CD4-positive, alpha-beta T cell treated with Interleukin-6 for 4 hours (primary cell): Measurements from ENCODE around the gene CHST11.

Experiments
- DNase-seq: peaks from one replicate; pipeline ENCODE4 v3.0.0-alpha.2; 2020; ENCODE audit warnings: mixed read lengths

The CHST11 gene

DNA sequence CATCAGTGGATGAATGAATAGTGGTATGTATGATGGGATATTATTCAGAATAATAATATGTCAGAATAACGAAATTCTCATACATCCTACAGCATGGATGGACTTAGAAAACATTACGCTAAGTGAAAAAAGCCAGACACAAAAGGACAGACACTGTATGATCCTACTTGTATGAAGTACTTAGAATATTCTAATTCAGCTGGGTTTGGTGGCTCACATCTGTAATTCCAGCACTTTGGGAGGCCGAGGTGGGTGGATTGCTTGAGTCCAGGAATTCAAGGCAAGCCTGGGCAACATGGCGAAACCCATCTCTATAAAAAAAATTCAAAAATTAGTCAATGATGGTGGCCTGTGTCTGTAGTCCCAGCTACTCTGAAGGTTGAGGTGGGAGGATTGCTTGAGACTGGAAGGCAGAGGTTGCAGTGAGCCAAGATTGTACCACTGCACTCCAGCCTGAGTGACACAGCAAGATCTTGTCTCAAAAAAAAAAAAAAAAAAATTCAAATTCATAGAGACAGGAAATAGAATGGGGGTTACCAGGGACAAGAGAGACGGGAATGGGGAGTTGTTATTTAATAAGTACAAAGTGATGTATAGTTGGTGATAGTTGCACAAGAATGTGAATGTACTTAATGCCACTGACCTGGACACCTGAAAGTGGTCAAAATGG is 132.3 kb downstream of the CHST11 start:
- DNase-seq = no peak

DNA sequence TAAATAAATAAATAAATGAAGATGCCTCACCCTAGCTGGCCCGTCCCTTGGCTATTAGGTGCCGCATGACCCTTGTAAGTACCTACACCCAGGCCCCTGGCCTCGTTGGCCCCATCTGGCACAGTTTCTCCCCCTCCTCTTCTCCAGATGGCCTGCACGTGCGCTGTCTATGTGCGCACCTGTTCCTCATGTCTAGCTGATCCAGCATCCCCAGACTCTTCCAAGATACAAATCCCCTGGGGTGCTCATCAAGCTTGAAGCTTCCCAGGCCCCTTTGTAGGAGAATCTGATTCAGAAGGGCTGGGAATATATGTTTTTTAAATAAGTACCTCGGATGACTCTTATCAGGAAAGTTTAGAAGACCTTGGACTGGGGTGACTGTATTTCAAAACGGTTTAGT is 133.3 kb downstream of the CHST11 start:
- no peak for DNase-seq

DNA sequence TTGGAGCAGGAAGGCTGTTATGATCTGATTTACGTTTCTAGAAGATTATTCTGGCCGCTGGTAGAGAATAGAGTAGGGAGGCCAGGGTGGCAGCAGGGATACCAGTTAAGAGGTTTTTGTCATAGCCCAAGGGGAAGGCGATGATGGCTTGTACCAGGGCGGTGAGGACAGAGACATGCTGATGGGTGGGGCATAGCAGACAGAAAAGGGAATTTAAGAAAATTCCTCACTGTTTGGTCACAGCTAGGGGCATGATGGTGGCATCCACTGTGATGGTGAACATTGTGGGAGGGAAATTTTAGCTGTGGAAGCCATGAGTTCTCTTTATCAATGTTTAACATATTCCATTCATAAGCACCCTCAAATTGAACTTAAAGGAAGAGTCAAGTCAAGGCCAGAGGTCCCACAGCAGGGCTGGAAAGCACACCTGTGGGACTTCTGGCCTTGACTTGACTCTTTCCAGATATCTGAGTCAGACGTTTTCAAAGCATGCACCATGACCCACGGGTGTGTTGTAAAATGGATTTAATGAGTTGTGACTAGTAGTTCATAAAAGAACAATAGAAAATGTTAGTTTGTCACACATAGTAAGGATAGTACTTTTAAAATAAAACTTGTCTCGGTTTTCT is 134.6 kb downstream of the CHST11 start:
- no peak for DNase-seq

DNA sequence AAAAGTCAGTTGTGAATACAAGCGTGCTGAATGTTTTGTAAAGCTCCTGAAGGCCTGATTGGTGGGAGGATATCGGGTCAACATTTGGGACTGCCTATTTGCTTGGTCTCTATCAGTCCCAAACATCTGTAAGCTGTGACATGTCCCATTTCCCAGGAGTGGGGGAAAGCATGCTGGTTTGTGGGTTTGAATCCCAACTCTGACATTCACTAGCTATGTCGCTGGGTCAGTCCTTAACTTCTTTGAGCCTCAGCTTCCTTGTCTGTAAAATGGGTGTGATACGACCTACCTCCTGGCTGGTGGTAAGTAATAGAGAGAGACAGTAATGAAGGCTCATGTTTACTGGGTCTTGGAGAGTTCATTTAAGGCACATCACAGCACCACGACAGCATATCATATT is 136.7 kb downstream of the CHST11 start:
- no peak for DNase-seq

DNA sequence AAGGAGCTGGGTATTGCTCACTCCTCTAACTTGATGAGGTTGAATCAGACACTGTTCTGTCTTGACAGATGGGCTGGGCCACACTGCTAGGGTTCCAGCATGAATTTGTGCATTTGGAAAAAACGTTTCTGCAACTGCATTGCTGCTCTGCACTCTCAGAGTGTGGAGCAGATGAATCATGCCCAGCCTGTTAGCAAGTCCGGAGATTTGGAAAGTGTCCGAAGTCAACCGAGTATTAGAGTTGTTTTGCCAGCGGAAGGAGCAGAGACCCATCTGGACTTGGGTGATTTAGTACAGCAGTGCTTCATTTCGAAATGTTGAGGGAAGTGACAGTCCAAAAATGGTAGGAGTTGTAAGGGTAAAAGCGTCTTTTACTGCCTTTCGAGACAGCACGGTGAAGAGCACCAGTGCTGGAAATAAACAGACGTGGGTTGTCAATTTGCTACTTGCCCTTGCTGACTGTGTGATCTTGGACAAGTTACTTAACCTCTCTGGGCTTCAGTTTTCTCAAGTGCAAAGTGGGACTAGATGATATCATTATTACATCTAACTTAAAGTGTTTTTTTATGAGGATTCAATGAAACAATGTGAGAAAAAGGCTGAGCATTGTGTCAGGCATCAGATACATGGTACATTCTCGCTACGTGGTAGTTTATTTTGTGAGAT is 139.5 kb downstream of the CHST11 start:
- no peak for DNase-seq

DNA sequence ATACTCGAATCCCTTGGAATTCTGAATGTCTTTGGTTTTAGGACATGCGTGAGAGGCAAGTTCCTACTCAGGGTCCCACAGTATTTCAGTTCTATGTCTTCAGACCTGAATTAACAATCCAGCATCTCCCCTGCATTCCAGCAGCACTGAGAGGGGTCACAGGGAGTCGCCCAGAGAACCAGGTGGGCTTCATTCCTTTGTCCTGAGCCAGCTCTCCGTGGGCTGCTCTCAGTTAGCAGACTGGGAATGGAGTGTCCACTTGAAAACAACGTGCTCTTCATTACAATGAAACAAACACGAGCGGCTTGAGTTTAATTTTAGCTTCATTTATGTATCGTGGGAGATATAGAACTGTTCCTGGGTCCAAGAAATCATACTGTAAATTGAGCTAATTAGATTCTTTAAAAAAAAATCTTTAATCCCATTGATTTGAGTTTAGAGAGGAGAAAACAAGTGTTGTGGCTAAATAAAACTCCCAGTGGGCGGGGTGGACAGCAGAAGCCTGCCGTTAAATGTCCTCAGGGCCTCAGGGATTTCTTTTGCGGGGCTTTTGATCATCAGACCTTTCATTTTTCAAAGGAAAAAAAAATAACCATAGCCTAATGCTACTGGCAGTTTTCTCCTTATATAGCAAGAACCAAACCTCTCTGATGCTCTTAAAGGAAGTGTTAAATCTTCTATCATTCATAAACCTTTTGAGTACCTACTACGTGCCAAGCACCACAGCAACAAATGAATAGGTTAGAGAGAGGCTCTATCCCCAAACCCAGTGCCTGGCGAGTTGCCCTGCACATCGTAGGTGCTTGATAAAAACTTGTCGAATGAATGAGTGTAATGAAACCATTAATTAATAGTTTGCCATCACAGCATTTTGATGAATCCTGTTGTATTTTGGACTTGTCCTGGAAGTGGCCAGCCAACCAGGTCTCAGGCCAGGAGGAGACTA is 140.4 kb downstream of the CHST11 start:
- no peak for DNase-seq

DNA sequence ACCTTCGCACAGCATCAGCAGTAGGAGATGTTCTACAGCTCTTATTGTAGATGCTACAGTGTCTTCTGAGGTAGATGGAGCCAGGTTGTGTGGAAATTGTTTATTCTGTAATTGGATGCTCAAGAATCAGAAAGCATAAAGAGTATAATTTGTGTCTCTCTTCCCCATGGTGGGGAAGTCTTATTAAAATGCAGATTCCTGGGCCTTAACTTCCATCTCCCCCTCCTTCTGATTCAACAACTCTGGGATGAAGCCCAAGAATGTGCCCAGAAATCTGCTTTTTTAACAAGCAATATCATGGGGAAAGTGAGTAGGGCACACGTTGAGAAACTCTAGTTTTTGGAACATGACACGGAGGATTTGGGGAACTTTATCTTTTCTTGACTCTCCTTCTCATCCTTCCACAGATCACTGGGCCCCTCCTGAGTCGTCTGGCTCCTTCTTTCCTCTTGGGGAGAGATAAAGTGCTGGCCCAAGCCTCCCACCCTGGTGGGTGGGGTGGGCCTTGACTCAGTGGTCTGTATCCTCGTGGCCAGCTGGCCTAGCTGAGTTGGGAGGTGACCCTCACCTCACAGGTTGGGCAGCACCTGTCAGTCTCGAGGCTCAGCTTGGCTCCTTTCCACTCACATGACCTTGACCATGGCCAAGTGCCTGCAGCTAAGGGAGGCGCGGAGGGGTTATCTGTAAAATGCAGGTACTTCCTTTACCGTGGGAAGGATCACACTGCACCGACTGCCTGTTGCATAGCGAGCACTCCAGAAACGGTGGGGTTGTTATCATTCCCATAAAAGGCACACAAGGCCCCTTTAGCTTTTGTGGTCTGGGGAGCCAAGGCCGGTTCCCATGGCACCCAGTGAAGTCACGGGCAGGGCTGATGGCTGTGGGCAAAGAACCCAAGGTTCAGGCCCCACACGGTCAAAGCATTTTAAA is 141.9 kb downstream of the CHST11 start:
- no peak for DNase-seq

DNA sequence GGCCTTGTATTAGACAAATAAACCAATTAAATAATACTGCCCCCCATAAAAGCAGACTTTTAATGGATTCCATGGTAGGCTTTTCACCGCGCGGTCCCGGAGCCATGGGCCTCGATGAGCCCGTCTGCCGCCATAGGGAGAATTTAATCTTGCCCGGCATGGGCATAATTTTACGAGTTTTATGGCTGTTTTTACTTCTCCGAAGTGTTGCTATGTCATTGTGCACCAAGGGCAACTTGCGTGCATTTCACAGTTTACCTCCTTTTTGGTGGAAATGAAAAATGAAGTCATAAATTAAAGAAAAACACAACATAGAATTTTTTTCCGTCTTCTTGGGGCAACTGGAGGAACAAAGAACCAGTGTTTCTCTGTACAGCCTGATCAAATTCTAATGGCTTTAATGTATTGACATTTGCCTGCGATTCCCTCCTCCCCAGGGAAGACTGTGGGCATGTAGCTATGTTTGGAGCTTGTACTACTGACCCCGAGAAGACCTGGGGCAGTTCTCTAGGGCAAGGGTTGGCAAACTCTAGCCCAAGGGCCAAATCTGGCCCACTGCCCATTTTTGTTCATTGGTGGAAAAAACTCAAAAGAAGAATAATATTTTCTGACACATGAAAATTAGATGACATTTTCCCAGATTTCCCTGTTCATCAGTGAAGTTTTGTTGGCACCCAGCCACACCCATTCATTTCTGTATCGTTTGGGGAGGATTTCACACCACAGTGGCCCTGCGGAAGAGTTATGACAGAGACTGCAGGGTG is 142.7 kb downstream of the CHST11 start:
- DNase-seq = no peak

DNA sequence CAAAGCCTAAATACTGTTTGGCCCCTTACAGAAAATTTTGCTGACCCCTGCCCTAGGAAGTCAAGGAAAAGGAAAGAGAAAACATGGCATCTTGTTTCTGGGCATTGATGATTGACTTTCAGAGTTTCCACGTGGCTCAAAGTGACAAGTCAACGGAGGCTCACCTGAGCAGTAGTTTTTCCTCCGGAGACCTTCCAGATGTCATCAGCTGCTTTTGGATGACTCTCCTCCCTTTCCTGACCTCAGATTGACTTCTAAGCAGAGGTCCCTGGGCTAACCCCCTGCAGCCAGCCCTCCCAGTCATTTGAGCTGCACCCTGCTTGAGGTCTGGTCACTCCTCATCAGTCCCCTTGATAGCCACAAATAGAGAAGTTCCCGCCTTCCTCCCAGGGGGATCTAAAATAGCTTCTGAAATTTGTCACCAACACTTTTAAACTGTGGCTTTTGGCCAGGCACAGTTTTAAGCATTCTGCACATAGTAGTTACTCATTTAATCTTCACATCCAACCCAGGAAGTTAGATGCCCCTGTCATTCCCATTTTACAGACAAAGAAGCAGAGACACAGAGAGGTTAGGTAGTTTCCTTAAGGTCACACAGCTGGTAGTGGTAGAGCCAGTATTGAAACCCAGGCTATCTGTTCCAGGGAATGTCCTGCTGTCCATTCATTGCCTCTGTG is 143.4 kb downstream of the CHST11 start:
- DNase-seq = no peak

DNA sequence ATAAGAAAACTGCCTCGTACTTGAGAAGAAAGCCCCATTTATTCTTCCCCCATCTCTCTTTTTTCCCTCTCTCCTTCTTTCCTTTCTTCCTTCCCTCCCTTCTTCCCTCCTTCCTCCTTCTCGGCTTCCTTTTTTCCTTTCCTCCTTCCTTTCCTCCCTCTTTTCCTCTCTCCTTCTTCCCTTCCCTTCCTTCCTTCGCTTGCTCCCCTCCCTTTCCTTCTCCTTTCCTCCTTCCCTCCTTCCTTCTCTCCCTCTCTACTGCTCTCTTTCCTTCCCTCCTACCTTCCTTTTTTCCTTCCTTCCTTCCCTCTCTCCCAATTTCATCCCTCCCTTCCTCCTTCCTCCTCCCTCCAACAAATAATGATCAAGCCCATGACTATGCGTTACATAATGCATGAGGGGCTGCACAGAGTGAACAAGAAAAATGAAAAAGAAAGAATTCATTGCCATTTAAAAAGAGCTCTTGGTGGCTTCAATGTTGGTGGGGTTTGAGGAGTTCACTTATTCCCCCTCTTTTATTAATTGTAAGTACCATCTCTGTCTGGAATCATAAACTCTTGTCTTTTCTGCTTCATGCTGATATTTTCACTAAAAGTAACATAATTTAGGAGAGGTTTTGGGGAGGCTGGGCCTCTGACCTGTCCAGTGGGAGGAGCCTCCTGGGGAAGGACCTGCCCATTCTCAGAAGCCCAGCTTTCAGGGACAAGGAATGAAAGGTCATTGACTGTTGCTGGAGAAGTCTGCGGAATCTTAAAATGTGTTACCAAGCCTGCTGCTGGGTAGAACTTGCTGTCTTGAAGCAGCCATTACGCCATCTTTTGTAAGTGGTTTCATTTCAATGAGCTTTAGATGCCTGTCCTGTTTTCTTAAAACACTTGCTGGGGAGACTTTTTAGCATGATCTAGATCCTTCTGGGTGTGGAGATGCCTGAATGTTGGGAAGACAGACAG is 144.3 kb downstream of the CHST11 start:
- DNase-seq = no peak

DNA sequence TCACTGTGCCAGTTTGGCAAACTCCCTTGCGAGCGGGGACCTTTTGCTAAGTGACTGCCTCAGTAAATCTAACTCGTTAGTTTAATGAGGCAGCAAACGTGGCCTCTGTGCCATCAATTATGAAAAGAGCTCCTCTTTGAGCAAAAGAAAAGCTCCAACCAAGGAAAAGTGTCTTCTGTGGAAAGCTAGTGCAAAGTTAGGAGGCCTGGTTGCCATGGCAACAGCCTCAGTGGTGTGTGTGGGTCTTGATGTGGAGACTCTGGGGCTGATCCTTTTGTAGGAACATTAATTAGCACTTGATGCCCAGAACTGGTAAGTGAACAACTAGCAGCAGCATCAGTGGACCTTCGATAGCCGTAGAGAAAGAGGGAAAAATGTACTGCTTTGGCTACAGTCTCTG is 145.7 kb downstream of the CHST11 start:
- no peak for DNase-seq

DNA sequence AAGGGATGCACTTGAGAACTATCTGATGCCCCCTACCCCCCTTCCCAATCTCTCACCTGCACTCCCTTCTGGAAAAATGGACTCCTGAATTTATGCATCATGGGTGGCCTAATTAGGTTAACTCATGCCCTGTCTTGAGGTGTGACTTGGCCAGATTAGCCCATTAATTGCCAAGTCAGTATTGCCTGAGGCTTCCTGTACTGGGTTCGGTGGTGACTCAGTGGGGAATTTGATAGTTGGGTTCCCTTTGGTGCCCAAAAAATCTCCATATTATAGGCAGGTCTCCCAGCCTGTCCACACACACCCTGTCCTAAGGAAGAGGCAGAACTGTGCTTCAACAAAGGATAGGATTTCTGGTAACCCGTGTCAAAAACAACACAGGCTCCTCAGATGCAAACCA is 146.1 kb downstream of the CHST11 start:
- no peak for DNase-seq

DNA sequence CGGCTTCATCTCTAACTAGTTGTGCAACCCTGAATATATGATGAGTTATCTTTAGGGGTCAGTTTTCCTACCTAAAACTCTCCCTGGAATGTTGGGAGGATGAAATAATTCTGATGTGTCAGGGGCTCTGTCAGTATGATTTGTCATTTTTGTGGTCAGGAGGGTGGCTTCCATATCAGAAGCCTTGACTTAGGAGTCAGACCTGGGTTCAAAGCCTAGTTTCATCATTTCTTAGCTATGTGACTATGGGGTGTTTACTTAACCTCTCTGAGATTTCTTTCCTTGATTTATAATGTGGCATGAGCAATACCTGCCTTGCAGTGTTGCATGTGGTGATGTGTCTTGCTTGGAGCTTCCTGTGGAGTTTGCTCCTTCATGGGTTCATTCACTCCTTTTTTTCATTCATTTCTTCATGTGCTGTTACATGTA is 146.8 kb downstream of the CHST11 start:
- no peak for DNase-seq

DNA sequence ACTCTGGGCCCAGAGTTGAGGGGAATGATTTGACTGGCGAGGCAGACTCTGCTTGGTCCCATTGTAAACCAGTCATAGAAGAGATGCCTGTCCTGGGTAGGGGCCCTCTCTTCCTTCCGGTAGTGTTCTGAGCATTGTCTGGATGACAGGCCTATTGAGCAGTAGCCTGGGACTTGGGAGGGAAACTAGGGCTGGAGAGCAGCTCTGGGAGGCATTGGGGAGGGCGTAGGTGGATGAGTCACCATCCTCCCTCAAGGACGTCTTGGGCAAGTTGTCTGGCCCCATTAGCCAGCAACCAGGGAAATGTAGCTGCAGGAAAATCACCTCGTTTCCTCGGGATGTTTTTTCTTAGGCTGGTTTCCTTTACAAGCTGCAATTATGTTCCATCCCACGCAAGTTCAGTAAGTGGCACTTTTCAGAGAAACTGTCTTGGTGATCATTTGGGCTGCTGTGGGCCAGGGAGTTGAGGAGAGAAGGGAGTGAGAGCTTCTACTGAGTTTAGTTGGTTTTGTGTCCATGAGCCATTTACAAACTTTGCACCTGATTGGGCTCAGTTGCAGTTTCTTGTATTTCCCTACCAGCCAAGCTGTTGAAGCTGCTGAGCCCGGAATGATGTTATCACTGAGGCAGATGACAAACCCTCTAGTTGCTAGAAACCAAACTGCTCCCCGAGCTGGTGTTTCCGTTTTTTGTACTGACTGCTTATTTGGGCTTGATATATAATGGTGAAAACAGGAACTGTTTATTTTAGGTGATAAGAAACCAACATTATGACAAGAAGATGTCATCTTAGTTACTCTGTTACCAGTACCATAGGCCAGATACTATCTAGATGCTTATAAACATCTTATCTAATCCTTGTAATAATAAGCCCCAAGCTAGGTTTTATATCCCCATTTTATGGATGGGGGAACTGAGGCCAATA is 147.6 kb downstream of the CHST11 start:
- peak; percentile 54 for DNase-seq

DNA sequence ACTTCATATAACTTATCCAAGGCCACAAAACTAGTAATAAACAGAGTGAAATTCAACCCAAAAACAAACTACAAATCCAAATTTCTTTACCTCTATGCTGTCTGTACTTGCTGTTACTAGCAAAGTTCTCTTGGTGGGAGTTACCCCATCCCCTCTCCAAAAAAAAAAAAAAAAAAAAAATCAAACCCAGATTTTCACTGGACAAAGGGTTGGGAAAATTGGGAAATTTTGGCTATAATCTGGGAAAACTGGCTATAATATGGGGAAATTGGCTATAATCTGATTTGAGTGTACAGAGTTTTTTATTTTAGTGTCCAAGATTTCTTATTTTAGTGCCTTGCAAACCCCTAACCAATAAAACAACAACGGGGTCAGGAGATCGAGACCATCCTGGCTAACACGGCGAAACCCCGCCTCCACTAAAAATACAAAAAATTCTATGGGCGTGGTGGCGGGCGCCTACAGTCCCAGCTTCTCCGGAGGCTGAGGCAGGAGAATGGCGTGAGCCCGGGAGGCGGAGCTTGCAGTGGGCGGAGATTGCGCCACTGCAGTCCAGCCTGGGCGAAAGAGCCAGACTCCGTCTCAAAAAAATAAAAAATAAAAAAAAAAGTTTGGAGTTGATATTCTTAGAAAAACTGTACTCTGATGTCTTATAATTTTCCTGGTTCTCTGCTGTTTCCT is 148.4 kb downstream of the CHST11 start:
- DNase-seq = no peak

DNA sequence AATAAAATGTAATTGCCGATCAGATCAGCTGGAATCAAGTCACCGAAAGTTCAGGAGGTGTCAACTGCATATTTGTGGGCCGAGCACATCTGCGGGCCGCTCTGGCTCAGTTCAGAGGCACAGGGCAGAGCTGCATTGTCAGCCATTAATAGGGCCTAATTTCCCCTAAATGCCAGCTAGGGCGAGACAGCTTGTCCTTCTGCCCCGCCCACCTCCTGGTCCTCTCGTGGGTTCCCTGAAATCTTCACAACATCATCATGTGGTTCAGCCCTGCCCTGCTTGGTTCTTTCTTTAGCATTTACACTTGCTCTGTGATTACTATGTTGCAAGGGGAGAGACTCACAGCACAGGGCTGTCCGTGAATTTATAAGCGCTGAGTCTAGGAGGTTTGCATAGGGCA is 148.9 kb downstream of the CHST11 start:
- no peak for DNase-seq

DNA sequence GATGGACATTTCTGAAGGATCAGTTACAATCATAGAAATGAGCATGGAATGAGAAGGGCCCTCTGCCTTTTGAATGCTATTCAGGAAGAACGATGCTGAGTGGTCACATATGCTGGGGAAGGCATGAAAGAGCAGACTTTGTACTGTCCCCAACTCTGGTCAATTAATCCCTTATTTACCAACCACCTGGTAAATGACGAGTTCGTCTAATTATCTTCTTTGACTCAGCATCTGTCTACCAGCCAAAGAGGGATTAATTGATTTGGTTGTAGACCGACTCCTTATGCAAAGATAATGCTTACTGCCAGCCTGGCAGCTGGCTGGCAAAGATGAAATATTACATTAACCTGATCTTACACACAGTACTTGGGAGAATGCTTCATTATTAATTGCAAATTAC is 152.2 kb downstream of the CHST11 start:
- no peak for DNase-seq

DNA sequence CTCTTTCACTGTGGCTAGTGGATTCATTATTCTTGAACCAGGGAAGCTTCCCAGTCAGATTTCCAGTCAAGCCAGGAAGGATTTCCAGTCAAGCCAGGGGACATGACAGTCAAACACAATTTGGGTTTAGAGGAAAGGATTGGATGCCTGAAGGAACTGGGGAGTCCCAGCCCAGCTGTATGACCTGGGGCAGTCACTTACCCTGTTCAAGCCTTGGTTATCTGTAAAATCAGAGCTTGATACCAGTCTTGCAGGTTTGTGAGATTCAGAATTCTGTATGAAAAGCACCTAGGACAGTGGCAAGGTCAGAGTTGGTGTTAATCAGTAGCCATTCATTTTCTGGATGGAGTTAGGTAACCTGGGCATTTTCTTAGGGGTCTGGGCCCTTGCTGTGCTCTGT is 152.7 kb downstream of the CHST11 start:
- no peak for DNase-seq
